HG03342 (cell line): ENCODE results near the gene TPCN1.
A peak's percentile ranks its signal among the peaks of the same experiment; 100 is the strongest.

Source experiments
- ATAC-seq: cut with Tn5 transposase; IDR thresholded peaks from one replicate; pipeline ENCODE4 v1.9.1; 2021; ENCODE audit warnings: mild to moderate bottlenecking, moderate library complexity; ENCODE audit not compliant: unreplicated experiment

The TPCN1 gene

DNA sequence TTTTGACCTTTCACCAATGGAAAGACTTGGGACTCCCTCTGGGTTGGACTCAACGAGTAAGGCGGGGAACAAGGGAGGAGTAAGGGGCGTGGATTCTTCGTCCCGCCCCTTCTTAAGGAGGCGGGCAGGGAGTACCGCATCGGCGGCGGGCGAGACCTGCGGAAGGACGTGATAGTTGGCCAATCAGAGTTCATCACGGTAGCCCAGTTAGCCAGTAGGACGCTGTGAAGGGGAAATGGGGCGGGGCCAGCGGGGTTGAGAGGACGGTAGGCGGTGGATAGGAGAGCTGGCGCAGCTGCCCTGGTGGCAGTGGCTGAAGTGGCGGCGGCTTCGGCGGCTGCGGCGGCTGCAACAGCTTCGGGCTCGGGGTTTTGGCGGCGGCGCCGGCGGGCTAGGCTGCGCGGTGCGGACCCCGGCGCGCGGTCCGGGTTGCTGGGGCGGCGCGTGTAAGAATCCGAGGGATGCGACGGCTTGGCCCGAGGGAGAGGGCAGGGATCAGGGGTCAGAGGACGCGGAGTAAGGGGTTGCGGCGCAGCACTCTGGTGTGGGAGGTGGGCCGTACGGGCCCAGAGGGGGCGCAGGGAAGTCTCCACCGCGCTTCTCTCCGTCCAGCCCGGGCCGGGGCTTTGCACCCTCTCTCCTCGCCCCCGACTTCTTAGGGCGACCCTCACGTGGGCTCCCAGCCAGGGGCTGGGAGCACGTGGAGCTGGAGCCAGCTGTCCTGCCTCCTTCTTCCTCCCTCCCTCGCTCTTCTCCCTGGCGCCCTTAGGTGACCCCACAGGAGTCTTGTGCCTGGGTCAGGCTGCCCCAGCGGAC is at the start of gene TPCN1:
Gene TPCN1 (plus strand): TSS at position 284 of the 816 bp plus-strand sequence. CDS start 5,389 bp downstream, outside the sequence.
- ATAC-seq, result peak; percentile 89

DNA sequence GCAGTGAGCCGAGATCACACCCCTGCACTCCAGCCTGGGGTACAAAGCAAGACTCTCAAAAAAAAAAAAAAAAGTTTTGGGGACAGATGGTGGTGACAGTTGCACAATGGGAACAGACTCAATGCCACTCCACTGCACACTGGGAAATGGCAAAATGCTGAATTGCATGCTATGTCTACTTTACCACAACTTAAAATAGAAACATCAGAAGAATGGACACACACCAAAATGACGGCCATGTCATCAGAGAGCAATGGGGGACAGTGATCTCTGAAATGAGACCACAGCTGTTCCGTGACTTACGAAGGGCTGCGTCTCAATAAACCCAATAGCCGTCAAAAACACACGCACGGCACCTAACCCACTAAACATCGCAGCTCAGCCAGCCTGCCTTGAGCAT is 49.7 kb upstream of the TPCN1 start:
- no peak for ATAC-seq

DNA sequence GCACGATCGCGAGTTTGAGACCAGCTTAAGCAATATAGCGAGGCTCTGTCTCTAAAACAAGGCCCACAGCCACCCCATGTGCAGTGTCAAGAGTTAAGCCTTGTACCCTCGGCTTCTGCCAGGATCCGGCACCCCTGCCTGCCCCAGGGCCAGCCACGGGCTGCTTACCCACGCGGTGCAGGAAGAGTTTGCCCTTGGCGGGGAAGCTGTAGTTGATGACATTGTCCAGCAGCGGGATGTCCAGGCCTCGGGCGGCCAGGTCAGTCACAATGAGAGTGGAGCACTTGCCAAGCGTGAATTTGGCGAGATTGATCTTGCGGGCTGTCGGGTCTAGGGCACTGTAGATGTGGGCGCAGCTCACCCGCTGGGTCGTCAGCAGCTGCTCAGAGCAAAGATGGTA is 49.1 kb upstream of the TPCN1 start:
- ATAC-seq, result no peak

DNA sequence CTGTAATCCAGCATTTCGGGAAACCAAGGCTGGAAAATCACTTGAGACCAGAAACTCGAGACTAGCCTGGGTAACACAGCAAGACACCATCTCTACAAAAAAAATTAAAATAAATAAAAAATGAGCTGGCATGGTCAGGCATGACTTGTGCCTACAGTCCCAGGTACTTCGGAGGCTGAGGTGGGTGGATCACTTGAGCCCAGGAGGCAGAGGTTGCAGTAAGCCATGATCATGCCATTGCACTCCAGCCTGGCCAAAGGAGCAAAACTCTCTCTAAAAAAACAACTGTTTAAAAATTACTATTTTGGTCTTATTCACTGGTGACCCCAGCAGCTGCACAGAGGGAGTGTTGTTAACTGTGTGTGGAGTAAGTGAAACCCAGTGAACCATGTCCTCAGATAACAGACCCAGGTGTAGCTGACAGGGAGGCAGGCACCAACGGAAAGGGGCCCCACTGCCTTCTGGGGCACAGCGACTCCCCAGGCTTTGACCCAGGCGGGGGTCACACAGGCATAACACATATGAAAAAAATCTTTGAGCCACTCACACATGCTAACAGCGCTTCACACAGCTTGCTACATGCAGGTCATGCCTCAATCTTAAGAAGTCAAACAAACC is 48.1 kb upstream of the TPCN1 start:
- ATAC-seq, result peak; percentile 70

DNA sequence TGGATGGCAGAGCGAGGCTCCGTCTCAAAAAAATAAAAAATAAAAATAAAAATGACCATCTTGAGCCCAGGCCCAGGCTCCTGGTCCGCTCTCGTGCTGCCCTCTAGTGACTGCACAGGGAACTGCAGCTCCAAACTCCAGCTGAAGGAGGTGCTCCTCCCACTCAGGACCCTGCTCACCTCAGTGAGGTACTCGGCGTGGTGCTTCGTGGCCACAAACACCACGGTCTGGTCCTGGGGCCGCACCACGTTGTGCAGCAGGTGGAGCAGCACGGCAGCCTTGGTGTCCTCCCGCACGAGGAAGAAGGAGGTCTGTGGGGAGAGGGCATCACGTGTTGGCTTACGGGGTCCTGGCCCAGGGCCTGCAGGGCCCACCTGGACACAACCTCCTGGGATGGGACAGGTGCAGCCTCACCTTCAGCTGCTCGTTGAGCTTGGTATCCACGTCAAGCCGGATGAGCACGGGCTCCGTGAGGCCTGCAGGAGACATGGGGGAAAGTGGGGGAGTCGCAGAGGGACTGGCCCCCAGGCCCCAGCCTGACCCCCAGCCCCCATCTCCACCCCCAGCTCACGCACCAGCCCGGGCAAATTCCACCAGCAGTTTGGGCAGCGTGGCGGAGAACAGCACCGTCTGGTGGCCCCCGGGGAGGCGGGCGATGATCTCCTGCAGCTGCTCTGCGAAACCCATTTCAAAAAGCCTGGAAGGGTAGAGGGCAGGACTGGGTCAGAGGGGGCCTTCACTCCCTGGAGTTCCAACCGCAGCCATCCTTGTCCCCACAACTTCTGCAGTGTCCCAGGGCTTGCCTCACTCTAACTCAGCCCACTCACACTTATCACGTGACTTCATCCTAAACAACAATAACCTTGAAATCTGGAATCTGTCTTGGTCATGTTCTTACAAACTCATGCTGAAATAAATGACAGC is 46.5 kb upstream of the TPCN1 start:
- ATAC-seq, result no peak

DNA sequence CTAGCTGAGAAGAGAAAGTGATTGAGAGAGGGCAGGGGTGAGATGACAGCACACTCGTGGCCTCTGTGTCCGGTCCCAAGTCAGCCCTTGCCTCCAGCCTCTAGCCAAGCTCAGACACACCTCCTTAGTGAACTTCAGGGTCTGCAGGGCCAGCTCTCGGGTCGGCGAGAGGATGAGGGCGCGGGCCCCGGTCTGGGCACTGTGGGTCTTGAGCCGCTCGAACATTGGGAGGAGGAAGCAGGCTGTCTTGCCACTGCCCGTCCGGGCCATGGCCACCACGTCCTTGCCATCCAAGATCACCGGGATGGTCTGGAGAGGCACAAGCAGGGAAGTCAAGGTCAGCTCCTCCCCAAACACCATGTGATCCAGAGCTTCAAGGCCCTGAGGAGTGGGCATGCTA is 42.2 kb upstream of the TPCN1 start:
- no peak for ATAC-seq

DNA sequence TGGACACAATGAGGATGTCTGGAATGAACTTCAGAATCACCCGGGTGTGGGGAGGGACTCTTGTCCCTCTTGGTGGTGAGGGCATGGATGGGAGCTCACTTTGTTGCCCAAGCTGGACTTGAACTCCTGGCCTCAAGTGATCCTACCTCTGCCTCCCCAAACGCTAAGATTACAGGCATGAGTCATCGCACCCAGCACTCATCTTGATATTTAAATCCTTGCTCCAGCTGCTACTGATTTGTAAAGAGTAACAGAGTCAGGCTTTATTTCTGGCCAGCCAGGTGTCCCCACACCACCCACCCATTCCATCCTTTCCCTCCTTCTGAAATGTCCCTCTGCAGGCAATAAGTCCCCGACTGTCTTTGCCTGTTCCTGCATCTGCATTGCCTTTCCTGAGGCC is 40.9 kb upstream of the TPCN1 start:
- ATAC-seq, result no peak

DNA sequence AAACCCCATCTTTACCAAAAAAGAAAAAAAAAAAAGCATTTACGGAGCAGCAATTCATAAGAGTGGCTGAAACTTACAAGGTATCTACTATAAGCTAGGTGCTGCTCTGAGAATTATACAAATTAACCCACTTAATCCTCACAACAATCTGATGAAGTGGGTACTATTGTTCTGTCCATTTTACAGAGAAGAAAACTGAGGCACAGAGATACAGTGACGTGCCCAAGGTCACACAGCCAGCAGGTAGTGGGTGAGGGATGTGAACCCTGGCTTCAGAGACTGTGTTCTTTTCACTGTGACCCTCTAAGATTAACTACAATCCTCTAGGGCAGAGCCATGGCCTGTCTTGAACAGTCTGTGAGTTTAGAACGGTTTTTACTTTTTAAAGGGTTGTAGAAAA is 39.3 kb upstream of the TPCN1 start:
- ATAC-seq, result no peak

DNA sequence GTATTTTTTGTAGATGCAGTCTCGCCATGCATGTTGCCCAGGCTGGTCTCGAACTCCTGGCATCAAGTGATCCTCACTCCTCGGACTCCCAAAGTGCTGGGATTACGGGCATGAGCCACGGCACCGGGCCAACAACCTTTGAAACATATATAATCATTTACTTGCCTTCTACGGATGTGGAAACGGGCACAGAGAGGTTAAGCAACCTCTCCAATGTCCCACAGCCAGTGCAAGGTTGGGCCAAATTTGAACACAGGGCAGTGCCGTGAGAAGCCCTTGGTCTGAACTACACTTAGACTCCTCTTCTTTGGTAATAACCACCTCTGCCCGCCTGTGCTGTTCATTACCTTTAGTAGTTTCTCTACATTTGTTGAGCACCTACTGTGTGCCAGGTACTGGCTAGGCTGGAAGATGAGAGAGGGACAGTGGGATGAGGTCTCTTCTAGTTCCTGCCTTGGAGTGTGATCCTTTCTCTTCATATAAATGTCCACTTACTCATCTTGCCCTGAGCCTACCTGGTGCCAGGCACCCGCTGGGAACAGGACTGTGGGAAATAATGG is 38.2 kb upstream of the TPCN1 start:
- no peak for ATAC-seq

DNA sequence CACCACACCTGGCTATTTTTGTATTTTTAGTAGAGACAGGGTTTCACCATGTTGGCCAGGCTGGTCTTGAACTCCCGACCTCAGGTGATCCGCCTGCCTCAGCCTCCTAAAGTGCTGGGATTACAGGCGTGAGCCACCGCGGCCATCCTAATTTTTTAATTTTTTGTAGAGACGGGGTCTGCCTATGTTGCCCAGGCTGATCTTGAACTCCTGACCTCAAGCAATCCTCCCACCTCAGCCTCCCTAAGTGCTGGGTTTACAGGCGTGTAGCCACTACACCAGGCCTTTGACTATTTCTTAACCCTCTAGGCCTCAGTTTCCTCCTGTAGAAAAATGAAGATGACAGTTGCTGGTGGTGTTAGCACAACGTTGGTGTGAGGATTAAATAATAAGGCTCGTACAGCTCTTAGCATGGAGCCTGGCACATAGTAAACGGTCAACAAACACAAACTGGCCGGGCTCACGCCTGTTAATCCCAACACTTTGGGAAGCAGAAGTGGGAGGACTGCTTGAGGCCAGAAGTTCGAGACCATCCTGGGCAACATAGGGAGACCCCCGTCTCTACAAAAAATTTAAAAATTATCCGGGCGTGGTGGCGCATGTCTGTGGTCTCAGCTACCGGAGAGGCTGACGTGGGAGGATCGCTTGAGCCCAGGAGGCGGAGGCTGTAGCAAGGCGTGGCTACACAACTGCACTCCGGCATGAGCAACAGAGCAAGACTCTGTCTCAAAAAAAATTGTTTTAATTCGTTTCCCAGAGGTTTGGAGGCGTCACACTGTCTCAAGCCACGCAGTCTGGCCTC is 37.0 kb upstream of the TPCN1 start:
- peak; percentile 54 for ATAC-seq

DNA sequence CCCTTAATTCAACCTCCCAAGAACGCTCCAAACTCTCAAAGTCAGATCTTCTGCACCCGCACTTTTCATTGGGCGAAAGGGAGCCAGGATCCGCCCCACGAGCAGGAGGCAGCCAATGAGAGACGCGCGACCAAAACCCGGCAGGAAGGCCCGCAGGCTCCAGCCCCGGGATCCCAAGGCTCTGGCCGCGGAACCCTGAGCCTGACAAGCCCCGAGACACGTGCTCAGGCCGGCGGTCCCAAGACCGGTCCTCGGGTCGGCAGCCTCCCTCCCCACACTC is 36.4 kb upstream of the TPCN1 start:
- ATAC-seq, result peak; percentile 75

DNA sequence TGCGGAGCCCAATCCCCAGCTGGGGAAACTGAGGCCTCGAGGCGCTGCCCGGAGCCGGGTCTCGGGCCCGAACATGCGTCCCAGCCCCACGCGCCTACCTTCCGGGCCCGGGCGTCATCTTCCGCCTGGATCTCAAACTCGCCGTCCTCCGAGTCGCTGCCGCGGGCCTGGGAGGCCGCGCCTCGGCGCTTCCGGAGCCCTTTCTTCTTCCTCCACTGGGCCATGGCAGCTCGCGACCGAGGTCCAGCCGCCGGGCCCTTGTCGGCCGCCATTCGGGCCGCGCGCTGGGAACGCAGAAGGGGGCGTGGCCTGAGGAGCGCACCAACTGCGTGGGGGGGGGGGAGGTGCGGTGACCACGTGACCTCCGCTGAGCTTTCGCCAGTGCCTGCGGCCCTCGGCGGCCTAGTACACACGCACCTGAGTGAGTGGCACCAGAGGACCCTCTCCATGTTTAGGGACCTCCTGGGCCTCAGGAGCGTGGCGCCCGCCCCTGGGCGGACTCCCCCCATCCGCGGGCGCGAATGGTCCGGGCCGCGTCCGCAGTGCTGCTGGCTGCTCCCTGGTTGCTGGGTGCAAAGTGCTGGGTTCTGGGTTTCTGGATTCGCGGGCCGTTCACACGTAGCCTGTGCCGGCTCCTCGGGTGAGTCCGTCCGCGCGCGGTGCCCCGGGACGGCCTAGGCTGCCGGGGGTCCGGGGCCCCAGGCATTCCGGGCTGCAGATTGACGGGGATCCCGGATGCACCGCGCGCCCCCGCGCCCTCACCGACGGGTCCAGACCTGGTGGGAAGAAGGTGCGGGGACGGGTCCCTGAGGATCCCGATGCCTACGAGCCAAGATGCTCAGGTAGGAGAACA is 35.9 kb upstream of the TPCN1 start, which contains the start of the genes DDX54 and RITA1:
Gene DDX54 (minus strand): TSS at position 299 of the 853 bp plus-strand sequence. CDS start 27 bp downstream, at position 272.
Gene RITA1 (plus strand): TSS at position 542 of the 853 bp plus-strand sequence. CDS start 1,026 bp downstream, outside the sequence.
- ATAC-seq, result peak; percentile 37

DNA sequence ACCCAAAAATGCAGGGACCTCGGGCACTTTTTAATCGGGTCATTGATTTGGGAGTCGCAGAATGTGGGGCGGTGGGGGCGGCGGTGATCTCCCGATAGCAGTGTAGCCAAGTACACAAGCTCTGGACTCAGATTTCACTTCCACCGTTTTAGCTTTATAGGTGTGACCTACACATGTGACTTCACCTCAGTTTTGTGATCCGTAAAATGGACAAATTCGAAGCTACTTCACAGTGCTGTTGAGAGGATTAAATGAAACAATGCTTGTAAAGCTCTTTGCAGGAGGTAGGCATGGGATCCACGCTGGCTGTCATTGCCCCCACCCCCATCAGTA is 35.3 kb upstream of the TPCN1 start:
- peak; percentile 2 for ATAC-seq

DNA sequence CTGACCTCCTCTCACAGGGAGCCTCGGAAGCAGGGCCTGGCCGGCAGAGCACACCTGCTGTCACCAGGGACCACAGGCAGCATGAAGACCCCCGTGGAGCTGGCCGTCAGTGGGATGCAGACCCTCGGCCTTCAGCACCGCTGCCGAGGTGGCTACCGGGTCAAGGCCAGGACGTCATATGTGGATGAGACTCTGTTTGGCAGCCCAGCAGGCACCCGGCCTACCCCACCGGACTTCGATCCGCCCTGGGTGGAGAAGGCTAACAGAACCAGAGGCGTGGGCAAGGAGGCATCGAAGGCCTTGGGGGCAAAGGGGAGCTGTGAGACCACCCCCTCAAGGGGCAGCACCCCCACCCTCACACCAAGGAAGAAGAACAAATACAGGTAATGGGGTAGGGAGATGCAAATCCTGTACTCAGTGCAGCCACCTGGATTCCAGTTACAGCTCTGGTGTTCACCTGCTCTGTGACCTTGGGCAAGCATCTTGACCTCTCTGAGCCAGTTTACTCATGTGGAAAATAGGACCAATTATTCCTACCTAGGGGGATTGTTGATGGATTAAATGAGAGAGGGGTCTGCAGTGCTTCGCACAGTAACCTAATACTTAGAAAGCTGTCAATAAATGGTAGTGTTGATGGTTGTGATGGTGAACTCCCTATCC is 34.5 kb upstream of the TPCN1 start:
- ATAC-seq, result no peak

DNA sequence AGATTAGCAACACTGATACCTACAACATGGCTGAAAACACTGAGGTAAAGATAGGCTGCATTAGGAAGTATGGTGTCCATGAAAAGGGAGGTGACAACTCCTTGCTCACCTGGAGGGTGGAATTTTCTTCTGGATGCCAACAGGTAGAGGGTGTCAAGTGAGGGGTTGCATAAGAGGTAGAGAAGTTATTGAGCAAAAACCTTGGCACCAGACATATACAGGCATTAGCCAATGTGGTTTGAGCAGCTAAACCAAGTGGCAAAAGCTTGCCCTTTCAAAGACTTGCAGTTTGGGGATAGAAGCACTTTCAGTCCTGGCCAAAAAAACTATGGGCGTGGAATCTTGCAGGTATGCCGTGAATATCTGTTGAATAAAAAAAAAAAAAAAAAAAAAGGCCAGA is 31.9 kb upstream of the TPCN1 start:
- ATAC-seq, result no peak

DNA sequence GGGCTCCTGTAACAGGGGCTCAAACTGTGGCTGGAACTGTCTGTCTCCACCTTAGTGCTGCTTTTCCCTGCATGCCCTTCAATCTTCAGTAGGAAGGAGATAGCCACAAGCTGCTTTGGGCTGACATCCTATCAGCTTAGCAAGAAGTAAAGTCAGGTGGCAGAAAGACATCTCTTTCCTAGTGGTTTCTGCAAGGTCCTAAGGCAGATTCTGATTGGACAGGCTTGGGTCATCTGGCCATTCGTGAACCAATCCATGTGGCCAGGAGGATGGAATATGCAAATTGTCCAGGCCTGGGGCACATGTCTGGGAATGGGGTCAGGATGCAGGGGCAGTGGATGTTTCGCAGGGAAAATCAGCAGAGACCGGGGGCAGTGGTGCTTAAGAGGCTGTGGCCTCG is 30.5 kb upstream of the TPCN1 start:
- ATAC-seq, result no peak

DNA sequence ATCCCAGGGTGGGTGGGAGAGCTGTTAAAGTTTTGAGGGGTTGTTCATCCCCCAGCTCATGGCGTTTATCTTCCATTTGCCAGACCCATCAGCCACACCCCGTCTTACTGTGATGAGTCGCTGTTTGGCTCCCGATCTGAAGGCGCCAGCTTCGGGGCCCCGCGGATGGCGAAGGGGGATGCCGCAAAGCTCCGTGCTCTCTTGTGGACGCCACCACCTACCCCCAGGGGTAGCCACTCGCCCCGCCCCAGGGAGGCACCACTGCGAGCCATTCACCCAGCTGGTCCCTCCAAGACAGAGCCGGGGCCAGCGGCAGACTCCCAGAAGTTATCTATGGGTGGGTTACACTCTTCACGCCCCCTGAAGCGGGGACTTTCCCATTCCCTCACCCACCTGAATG is 30.0 kb upstream of the TPCN1 start:
- ATAC-seq, result no peak

DNA sequence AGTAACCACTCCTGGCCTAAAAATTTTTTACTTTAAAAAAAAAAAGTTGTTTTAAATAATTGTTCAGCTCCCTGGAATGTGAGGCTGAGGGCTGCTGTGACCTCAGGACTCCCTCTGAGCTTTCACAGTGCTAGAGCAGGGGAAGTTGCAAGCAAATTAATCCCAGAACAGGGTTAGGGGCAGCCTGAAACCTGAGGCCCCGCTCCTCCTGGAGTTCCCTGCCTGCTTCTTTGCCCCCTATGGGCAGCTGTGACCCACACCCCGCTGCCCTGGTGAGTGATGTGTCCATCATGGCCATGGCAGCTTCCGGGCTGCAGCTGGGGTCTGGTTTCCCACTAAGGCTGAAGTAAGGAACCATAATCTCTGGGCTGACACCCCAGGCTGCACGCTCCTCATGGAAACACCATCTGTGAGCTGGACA is 26.3 kb upstream of the TPCN1 start:
- no peak for ATAC-seq

DNA sequence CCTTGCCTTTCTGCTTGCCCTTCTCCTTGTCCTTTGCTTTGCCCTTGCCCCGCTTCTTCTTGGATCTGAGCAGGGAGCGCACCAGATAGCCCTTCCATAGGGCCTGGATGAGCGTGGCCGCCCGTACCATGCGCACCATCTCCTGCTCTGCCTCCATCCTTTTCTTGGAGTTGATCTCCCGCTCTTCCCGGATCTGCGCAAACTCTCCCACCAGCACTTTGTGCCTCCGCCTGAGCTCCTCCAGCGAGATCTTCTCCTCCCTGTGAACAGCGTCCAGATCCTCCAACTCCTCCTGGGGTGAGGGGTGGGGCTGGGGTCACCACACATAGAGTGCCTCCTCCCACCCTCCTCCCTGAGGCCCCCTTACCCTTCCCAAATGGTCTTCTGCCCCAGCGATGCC is 25.7 kb upstream of the TPCN1 start:
- no peak for ATAC-seq
